GM12875 (cell line): Measurements from ENCODE around the gene GCC1.

Source experiments
- H3K4me3 ChIP-seq: one replicate; pipeline ENCODE4 v1.5.1; 2011; ENCODE audit warnings: low read depth, low read length, control low read depth
- CTCF ChIP-seq: IDR thresholded peaks from 2 replicates; pipeline ENCODE4 v1.5.1; 2011; ENCODE audit warnings: low read depth, mild to moderate bottlenecking, control low read depth, inconsistent platforms, low read length, moderate library complexity, borderline replicate concordance; ENCODE audit not compliant: insufficient read depth

Gene GCC1

GRCh38 chr7:127620406-127621233 is 35.2 kb upstream of the GCC1 start:
- no peak overlapping the region for H3K4me3 ChIP-seq
- no peak for TF ChIP-seq CTCF

GRCh38 chr7:127619681-127620405 is 34.4 kb upstream of the GCC1 start:
- no peak for TF ChIP-seq CTCF
- no peak overlapping the region for H3K4me3 ChIP-seq

- no peak for TF ChIP-seq CTCF
These were observed 33.4 kb upstream of the GCC1 start for GRCh38 chr7:127618775-127619174.

GRCh38 chr7:127618042-127618441 is 32.6 kb upstream of the GCC1 start, which contains the start of gene PAX4:
PAX4 (minus strand) TSS chr7:127618142; CDS start chr7:127615928, 2,214 bp downstream.
- no peak for TF ChIP-seq CTCF

More at GRCh38 chr7:127618775-127619174, 33.4 kb upstream of the GCC1 start:
- H3K4me3 ChIP-seq: no peak overlapping the region

GRCh38 chr7:127616724-127617123 is 31.3 kb upstream of the GCC1 start:
- H3K4me3 ChIP-seq: no peak overlapping the region
- no peak for TF ChIP-seq CTCF

More at GRCh38 chr7:127618042-127618441, 32.6 kb upstream of the GCC1 start, which contains the start of gene PAX4:
- no peak within 1 kb of the TSS for H3K4me3 ChIP-seq

- no peak overlapping the region for H3K4me3 ChIP-seq
- no peak for TF ChIP-seq CTCF
These were observed 26.9 kb upstream of the GCC1 start for GRCh38 chr7:127612263-127612662.
